ENCODE measurements around the gene DEFB125.

DNA sequence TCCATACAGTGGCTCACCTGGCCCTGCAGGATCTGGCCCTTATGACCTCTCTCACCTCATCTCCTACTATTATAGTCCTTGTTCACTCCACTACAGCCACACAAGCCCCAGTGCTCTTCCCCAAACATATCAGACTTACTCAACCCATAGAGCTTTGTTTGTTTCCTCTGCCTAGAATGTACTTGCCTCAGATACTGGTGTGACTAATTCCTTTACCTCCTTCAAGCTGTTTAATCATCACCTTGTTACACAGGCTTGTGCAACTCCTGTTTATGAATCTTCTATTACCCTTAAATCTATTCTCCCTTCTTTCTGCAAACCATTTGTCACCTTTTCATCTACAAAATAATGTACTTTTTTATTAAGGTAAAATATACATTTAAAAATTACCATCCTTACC lies 3.2 kb downstream of the DEFB125 start:
- TF ChIP-seq, protein P1, sequence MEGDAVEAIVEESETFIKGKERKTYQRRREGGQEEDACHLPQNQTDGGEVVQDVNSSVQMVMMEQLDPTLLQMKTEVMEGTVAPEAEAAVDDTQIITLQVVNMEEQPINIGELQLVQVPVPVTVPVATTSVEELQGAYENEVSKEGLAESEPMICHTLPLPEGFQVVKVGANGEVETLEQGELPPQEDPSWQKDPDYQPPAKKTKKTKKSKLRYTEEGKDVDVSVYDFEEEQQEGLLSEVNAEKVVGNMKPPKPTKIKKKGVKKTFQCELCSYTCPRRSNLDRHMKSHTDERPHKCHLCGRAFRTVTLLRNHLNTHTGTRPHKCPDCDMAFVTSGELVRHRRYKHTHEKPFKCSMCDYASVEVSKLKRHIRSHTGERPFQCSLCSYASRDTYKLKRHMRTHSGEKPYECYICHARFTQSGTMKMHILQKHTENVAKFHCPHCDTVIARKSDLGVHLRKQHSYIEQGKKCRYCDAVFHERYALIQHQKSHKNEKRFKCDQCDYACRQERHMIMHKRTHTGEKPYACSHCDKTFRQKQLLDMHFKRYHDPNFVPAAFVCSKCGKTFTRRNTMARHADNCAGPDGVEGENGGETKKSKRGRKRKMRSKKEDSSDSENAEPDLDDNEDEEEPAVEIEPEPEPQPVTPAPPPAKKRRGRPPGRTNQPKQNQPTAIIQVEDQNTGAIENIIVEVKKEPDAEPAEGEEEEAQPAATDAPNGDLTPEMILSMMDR (IDR thresholded peaks at IDR 0.05 in 2 of 3, conservative IDR thresholded peaks at IDR 0.05 in 1 of 3; ENCODE audit: insufficient read depth in 2 of 3, low read depth in 1 of 3, low read length in 3 of 3): no peak
- TF ChIP-seq, protein P2, sequence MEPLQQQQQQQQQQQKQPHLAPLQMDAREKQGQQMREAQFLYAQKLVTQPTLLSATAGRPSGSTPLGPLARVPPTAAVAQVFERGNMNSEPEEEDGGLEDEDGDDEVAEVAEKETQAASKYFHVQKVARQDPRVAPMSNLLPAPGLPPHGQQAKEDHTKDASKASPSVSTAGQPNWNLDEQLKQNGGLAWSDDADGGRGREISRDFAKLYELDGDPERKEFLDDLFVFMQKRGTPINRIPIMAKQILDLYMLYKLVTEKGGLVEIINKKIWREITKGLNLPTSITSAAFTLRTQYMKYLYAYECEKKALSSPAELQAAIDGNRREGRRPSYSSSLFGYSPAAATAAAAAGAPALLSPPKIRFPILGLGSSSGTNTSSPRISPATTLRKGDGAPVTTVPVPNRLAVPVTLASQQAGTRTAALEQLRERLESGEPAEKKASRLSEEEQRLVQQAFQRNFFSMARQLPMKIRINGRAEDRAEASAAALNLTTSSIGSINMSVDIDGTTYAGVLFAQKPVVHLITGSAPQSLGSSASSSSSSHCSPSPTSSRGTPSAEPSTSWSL (CRISPR knock-in tag; IDR thresholded peaks at IDR 0.05; ENCODE audit: borderline replicate concordance): no peak
- no peak for TF ChIP-seq MAFF (IDR thresholded peaks at IDR 0.05; ENCODE audit: low read length)
- TF ChIP-seq PHF8 (IDR thresholded peaks at IDR 0.05; ENCODE audit: borderline replicate concordance, low read length): no peak
- TF ChIP-seq KDM4B (IDR thresholded peaks at IDR 0.05; ENCODE audit: borderline replicate concordance in 2 of 2, low read depth in 1 of 2): no peak
- TF ChIP-seq, protein P3, sequence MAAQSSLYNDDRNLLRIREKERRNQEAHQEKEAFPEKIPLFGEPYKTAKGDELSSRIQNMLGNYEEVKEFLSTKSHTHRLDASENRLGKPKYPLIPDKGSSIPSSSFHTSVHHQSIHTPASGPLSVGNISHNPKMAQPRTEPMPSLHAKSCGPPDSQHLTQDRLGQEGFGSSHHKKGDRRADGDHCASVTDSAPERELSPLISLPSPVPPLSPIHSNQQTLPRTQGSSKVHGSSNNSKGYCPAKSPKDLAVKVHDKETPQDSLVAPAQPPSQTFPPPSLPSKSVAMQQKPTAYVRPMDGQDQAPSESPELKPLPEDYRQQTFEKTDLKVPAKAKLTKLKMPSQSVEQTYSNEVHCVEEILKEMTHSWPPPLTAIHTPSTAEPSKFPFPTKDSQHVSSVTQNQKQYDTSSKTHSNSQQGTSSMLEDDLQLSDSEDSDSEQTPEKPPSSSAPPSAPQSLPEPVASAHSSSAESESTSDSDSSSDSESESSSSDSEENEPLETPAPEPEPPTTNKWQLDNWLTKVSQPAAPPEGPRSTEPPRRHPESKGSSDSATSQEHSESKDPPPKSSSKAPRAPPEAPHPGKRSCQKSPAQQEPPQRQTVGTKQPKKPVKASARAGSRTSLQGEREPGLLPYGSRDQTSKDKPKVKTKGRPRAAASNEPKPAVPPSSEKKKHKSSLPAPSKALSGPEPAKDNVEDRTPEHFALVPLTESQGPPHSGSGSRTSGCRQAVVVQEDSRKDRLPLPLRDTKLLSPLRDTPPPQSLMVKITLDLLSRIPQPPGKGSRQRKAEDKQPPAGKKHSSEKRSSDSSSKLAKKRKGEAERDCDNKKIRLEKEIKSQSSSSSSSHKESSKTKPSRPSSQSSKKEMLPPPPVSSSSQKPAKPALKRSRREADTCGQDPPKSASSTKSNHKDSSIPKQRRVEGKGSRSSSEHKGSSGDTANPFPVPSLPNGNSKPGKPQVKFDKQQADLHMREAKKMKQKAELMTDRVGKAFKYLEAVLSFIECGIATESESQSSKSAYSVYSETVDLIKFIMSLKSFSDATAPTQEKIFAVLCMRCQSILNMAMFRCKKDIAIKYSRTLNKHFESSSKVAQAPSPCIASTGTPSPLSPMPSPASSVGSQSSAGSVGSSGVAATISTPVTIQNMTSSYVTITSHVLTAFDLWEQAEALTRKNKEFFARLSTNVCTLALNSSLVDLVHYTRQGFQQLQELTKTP (IDR thresholded peaks at IDR 0.05; ENCODE audit: low read depth in 1 of 2, partially characterized antibody in 2 of 2): no peak
- TF ChIP-seq L3MBTL2 (IDR thresholded peaks at IDR 0.05): no peak
- no peak for TF ChIP-seq CBFA2T3 (IDR thresholded peaks at IDR 0.05)
- no peak for TF ChIP-seq SP1 (CRISPR knock-in tag; IDR thresholded peaks at IDR 0.05)
- TF ChIP-seq, protein P4, sequence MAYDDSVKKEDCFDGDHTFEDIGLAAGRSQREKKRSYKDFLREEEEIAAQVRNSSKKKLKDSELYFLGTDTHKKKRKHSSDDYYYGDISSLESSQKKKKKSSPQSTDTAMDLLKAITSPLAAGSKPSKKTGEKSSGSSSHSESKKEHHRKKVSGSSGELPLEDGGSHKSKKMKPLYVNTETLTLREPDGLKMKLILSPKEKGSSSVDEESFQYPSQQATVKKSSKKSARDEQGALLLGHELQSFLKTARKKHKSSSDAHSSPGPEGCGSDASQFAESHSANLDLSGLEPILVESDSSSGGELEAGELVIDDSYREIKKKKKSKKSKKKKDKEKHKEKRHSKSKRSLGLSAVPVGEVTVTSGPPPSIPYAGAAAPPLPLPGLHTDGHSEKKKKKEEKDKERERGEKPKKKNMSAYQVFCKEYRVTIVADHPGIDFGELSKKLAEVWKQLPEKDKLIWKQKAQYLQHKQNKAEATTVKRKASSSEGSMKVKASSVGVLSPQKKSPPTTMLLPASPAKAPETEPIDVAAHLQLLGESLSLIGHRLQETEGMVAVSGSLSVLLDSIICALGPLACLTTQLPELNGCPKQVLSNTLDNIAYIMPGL (CRISPR knock-in tag; IDR thresholded peaks at IDR 0.05): no peak
